Fibroblast of the aortic adventitia (primary cell): ENCODE measurements around the gene CACNA2D3. TPM values are rescaled to one million over a fixed set of nuclear protein-coding genes. Genes with fewer than 3 reads are reported as not detected.

Source experiments
- DNase-seq: peaks from one replicate; pipeline ENCODE4 v3.0.0-alpha.2; 2010; ENCODE audit warnings: low read depth
- H3K4me3 ChIP-seq: 2 replicates; pipeline ENCODE4 v1.5.1; 2011; ENCODE audit warnings: low read depth, mild to moderate bottlenecking, control low read depth, low read length, moderate library complexity
- CTCF ChIP-seq: IDR thresholded peaks from 2 replicates; pipeline ENCODE4 v1.5.1; 2011; ENCODE audit warnings: mild to moderate bottlenecking, low read length, control low read depth, inconsistent platforms; ENCODE audit not compliant: insufficient read depth
- total RNA-seq: library from RNA; depleted of rRNA; stranded (reverse); fragments of >200 nt; gene quantifications from 2 replicates; pipeline ENCODE4 v1.2.3, GENCODE V29; 2012; ENCODE audit warnings: low replicate concordance

Gene CACNA2D3
- total RNA-seq, 1 donor = 0.45 TPM

GRCh38 chr3:54845551-54845950, 723.2 kb downstream of the CACNA2D3 start:
- no peak for DNase-seq
- H3K4me3 ChIP-seq = no peak overlapping the region
- no peak for TF ChIP-seq CTCF

- no peak for DNase-seq
- H3K4me3 ChIP-seq = no peak overlapping the region
- TF ChIP-seq CTCF = no peak
Measured at GRCh38 chr3:54846119-54846518, 723.8 kb downstream of the CACNA2D3 start.

- H3K4me3 ChIP-seq = no peak overlapping the region
- TF ChIP-seq CTCF = no peak
- no peak for DNase-seq
Measured at GRCh38 chr3:54847361-54847760, 725.0 kb downstream of the CACNA2D3 start.

GRCh38 chr3:54849360-54849759, 727.0 kb downstream of the CACNA2D3 start:
- no peak for DNase-seq
- no peak overlapping the region for H3K4me3 ChIP-seq
- TF ChIP-seq CTCF = no peak

- TF ChIP-seq CTCF = no peak
- H3K4me3 ChIP-seq = no peak overlapping the region
- no peak for DNase-seq
Measured at GRCh38 chr3:54850484-54851018, 728.2 kb downstream of the CACNA2D3 start.

- DNase-seq = peak; percentile 68
- peak; percentile 84 for TF ChIP-seq CTCF
- no peak overlapping the region for H3K4me3 ChIP-seq
Measured at GRCh38 chr3:54853573-54854404, 731.4 kb downstream of the CACNA2D3 start.

- no peak for DNase-seq
- no peak overlapping the region for H3K4me3 ChIP-seq
- no peak for TF ChIP-seq CTCF
Measured at GRCh38 chr3:54856271-54856670, 733.9 kb downstream of the CACNA2D3 start.
